Fibroblast of villous mesenchyme (primary cell): ENCODE results near the gene CSF2. TPM values are rescaled to one million over a fixed set of nuclear protein-coding genes. Genes with fewer than 3 reads are reported as not detected.

Experiments
- DNase-seq: peaks from one replicate; pipeline ENCODE4 v3.0.0-alpha.2; 2010; ENCODE audit warnings: low read depth
- H3K4me3 ChIP-seq: 2 replicates; pipeline ENCODE4 v1.5.1; 2011; ENCODE audit warnings: low read depth, mild to moderate bottlenecking, low read length
- CTCF ChIP-seq: IDR thresholded peaks from 2 replicates; pipeline ENCODE4 v1.5.1; 2012; ENCODE audit warnings: low read depth, mild to moderate bottlenecking, low read length; ENCODE audit not compliant: insufficient read depth
- total RNA-seq: library from RNA; depleted of rRNA; stranded (reverse); fragments of >200 nt; gene quantifications from 2 replicates; pipeline ENCODE4 v1.2.3, GENCODE V29; 2012

Gene CSF2
- total RNA-seq, 1 donor, result 0.43 TPM

- peak; percentile 94 for DNase-seq
- TF ChIP-seq CTCF, result no peak
- no peak overlapping the region for H3K4me3 ChIP-seq
Measured at GRCh38 chr5:132094393-132095076, 20.9 kb downstream of the CSF2 start.

- no peak for TF ChIP-seq CTCF
- no peak overlapping the region for H3K4me3 ChIP-seq
- no peak for DNase-seq
Measured at GRCh38 chr5:132095077-132095410, 21.5 kb downstream of the CSF2 start.

- H3K4me3 ChIP-seq, result no peak overlapping the region
- no peak for TF ChIP-seq CTCF
- no peak for DNase-seq
Measured at GRCh38 chr5:132095424-132095972, 21.9 kb downstream of the CSF2 start.

- H3K4me3 ChIP-seq, result no peak overlapping the region
- no peak for DNase-seq
- no peak for TF ChIP-seq CTCF
Measured at GRCh38 chr5:132096904-132097303, 23.3 kb downstream of the CSF2 start.

- H3K4me3 ChIP-seq, result no peak overlapping the region
- TF ChIP-seq CTCF, result no peak
- no peak for DNase-seq
Measured at GRCh38 chr5:132098151-132098594, 24.6 kb downstream of the CSF2 start.

GRCh38 chr5:132098621-132099020, 25.0 kb downstream of the CSF2 start:
- no peak overlapping the region for H3K4me3 ChIP-seq
- no peak for TF ChIP-seq CTCF
- no peak for DNase-seq
